ENCODE data around the gene LMF2. TPM values are rescaled to one million over a fixed set of nuclear protein-coding genes. Genes with fewer than 3 reads are reported as not detected.

The LMF2 gene
- polyA plus RNA-seq, 3 donors = 15.0 to 145 (median 16.6) TPM

DNA sequence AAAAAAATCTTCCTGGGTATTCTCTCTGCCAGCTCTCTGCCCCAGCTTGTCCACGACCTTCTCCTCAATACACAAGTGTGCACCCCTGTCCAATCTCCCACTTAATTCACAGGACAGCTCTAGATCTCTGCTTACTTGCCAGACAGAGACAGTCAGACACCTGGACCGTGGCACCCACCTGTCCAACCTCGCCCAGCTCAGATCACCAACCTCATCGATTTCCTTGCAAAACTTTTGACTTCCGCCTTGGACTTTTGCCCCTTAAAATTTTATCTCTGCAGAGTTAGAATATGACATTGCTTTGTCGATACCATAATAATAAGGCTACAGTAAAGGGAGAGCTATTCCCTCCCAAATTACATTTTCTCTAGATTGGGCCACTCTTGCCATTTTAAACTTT lies 10.4 kb downstream of the LMF2 start:
- Histone ChIP-seq H3K9ac (ENCODE audit: insufficient read depth, low read length, poor library complexity, severe bottlenecking) (no peak overlapping the region), H3K4me2 (replicated peaks; ENCODE audit: extremely low read depth, low read length, poor library complexity, severe bottlenecking) (no peak overlapping the region), H3K27me3 (ENCODE audit: control insufficient read depth in 2 of 2, insufficient read depth in 2 of 2, low read length in 2 of 2) (no peaks in the 10 kb centered on the region), H4K20me1 (ENCODE audit: insufficient read depth, low read length) (no peaks in the 10 kb centered on the region), H2AFZ (ENCODE audit: insufficient read depth, low read depth, low read length, poor library complexity, severe bottlenecking) (no peak overlapping the region), H3K27ac (ENCODE audit: low read depth in 1 of 2, low read length in 2 of 2) (no peak overlapping the region), H3K79me2 (ENCODE audit: insufficient read depth, low read length) (no peaks in the 10 kb centered on the region), H3K4me3 (replicated peaks in 1 of 3; ENCODE audit: low read depth in 2 of 3, low read length in 3 of 3) (no peak overlapping the region), H3K4me1 (ENCODE audit: control insufficient read depth in 1 of 2, insufficient read depth in 2 of 2, low read length in 2 of 2) (no peaks in the 10 kb centered on the region), H3K9me3 (replicated peaks in 1 of 2; ENCODE audit: control insufficient read depth in 1 of 2, insufficient read depth in 1 of 2, low read length in 2 of 2) (no peaks in the 10 kb centered on the region), H3K36me3 (replicated peaks in 1 of 2; ENCODE audit: control insufficient read depth in 1 of 2, insufficient read depth in 2 of 2, low read length in 2 of 2) (peaks cover 0 to 2% of the 10 kb centered on the region in 2 donors)
- peaks cover 2% of the 10 kb centered on the region for H3K4me1 Mint-ChIP-seq
- DNase-seq = no peak
- WGBS (ENCODE audit: insufficient coverage) = 81% methylated on average over 4 of the region's 6 CpGs
- TF ChIP-seq, protein P1, sequence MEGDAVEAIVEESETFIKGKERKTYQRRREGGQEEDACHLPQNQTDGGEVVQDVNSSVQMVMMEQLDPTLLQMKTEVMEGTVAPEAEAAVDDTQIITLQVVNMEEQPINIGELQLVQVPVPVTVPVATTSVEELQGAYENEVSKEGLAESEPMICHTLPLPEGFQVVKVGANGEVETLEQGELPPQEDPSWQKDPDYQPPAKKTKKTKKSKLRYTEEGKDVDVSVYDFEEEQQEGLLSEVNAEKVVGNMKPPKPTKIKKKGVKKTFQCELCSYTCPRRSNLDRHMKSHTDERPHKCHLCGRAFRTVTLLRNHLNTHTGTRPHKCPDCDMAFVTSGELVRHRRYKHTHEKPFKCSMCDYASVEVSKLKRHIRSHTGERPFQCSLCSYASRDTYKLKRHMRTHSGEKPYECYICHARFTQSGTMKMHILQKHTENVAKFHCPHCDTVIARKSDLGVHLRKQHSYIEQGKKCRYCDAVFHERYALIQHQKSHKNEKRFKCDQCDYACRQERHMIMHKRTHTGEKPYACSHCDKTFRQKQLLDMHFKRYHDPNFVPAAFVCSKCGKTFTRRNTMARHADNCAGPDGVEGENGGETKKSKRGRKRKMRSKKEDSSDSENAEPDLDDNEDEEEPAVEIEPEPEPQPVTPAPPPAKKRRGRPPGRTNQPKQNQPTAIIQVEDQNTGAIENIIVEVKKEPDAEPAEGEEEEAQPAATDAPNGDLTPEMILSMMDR (IDR thresholded peaks at IDR 0.05) = no peak
- H3K4me3 Mint-ChIP-seq = no peak overlapping the region
- H3K9me3 Mint-ChIP-seq = no peaks in the 10 kb centered on the region
- intact Hi-C loops (cut with micrococcal nuclease) = loop anchor here (5.0 to 10.0 kb wide), 2 partner anchors 142 to 245 kb away; partner anchors contain the start of gene HDAC10 (in 2 of the 2)
- H3K36me3 Mint-ChIP-seq = peaks cover 1% of the 10 kb centered on the region in 2 donors
- peaks cover 6 to 10% (median 10%) of the 10 kb centered on the region in 3 donors for H3K27me3 Mint-ChIP-seq (ENCODE audit: low read depth in 3 of 3)
- no peak overlapping the region for H3K27ac Mint-ChIP-seq

DNA sequence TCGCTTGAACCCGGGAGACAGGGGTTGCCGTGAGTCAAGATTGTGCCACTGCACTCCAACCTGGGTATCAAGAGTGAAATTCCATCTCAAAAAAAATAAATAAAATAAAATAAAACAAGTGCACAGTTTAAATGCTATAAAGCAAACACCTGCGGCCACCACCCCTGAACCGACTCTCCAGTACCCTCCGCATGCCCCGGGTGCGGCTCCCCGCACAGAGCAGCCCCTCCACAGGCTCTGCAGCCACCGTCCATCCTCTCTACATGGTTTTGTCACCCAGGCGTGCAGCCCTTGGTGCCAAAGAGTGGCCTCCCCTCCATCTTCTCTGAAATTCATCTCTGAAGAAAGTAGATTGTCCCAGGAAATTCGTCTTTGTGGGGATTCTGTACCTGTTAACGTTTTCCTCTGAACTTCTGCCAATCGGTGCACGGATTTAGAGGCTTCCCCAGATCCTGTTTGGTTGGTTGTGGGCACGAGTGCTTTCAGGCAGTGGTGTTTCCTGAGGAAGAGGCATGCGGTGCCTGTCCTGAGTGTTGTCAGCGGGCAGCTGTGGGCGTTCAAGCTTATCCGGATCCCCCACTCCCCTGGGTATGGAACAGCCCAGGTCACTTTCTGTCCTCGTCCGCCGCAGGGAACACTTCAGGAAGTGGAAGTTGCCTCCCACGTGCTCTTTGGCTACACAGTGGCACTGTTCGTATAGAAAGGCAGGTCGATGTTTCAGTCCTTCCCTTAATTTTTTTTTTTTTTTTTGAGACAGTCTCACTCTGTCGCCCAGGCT lies 16.8 kb downstream of the LMF2 start:
- no peak overlapping the region for H3K27ac Mint-ChIP-seq
- no peaks in the 10 kb centered on the region for H3K27me3 ChIP-seq (ENCODE audit: control insufficient read depth in 2 of 2, insufficient read depth in 2 of 2, low read length in 2 of 2)
- no peak overlapping the region for H3K27ac ChIP-seq (ENCODE audit: low read depth in 1 of 2, low read length in 2 of 2)
- peak overlapping the region; percentile 27 for H3K4me2 ChIP-seq (replicated peaks; ENCODE audit: extremely low read depth, low read length, poor library complexity, severe bottlenecking)
- no peaks in the 10 kb centered on the region for H3K9me3 ChIP-seq (replicated peaks in 1 of 2; ENCODE audit: control insufficient read depth in 1 of 2, insufficient read depth in 1 of 2, low read length in 2 of 2)
- intact Hi-C loops (cut with micrococcal nuclease) = loop anchor here in 1 of 2 donors (10.0 kb wide), 1 partner anchor 136 kb away; no protein-coding TSS in a partner anchor
- no peaks in the 10 kb centered on the region for H3K36me3 Mint-ChIP-seq
- peak overlapping the region in 1 of 3 experiments; percentile 20 for H3K4me3 ChIP-seq (replicated peaks in 1 of 3; ENCODE audit: low read depth in 2 of 3, low read length in 3 of 3)
- H3K79me2 ChIP-seq (ENCODE audit: insufficient read depth, low read length) = no peaks in the 10 kb centered on the region
- H3K4me3 Mint-ChIP-seq = peak overlapping the region; percentile 63 to 86
- peaks cover 8% of the 10 kb centered on the region for H3K4me1 Mint-ChIP-seq
- no peaks in the 10 kb centered on the region for H4K20me1 ChIP-seq (ENCODE audit: insufficient read depth, low read length)
- peaks cover 0 to 9% of the 10 kb centered on the region in 2 donors for H3K4me1 ChIP-seq (ENCODE audit: control insufficient read depth in 1 of 2, insufficient read depth in 2 of 2, low read length in 2 of 2)
- H3K9ac ChIP-seq (ENCODE audit: insufficient read depth, low read length, poor library complexity, severe bottlenecking) = peak overlapping the region; percentile 21
- no peaks in the 10 kb centered on the region for H3K36me3 ChIP-seq (replicated peaks in 1 of 2; ENCODE audit: control insufficient read depth in 1 of 2, insufficient read depth in 2 of 2, low read length in 2 of 2)
- H3K27me3 Mint-ChIP-seq (ENCODE audit: low read depth in 3 of 3) = peaks cover 5 to 10% (median 9%) of the 10 kb centered on the region in 3 donors
- H2AFZ ChIP-seq (ENCODE audit: insufficient read depth, low read depth, low read length, poor library complexity, severe bottlenecking) = peak overlapping the region; percentile 68
- TF ChIP-seq, protein P1 (IDR thresholded peaks at IDR 0.05) = no peak
- peak in 2 of 3 donors; percentile 22 to 38 for DNase-seq
- H3K9me3 Mint-ChIP-seq = no peaks in the 10 kb centered on the region
- 30% methylated on average over 21 of the region's 27 CpGs for WGBS (ENCODE audit: insufficient coverage)
